ENCODE data around the gene KDM4B.

The KDM4B gene

DNA sequence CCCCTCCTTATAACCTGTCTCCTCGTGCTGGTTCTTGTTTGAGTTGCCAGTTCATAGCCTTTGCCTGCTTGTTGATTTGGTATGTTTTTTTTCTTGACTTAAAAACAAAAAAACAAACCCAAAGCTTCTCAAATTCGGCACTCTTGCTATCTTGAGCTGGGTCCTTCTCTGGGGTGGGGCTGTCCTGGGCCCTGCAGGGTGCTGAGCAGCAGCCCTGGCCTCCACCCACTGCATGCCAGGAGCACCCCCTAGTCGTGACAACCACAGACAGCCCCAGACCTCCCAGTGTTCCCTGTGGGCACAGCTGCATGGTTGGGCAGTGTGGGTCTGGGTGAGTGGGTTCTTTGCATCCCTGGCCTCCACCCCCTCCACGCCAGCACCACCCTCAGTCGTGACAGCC lies 27.8 kb downstream of the KDM4B start:
- no peak for DNase-seq (ENCODE audit: low read depth)
- no peak overlapping the region for H3K4me3 ChIP-seq (replicated peaks; ENCODE audit: low read depth, low read length)
- TF ChIP-seq, protein P1, sequence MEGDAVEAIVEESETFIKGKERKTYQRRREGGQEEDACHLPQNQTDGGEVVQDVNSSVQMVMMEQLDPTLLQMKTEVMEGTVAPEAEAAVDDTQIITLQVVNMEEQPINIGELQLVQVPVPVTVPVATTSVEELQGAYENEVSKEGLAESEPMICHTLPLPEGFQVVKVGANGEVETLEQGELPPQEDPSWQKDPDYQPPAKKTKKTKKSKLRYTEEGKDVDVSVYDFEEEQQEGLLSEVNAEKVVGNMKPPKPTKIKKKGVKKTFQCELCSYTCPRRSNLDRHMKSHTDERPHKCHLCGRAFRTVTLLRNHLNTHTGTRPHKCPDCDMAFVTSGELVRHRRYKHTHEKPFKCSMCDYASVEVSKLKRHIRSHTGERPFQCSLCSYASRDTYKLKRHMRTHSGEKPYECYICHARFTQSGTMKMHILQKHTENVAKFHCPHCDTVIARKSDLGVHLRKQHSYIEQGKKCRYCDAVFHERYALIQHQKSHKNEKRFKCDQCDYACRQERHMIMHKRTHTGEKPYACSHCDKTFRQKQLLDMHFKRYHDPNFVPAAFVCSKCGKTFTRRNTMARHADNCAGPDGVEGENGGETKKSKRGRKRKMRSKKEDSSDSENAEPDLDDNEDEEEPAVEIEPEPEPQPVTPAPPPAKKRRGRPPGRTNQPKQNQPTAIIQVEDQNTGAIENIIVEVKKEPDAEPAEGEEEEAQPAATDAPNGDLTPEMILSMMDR (IDR thresholded peaks at IDR 0.05; ENCODE audit: low read length, missing control alignments): no peak

DNA sequence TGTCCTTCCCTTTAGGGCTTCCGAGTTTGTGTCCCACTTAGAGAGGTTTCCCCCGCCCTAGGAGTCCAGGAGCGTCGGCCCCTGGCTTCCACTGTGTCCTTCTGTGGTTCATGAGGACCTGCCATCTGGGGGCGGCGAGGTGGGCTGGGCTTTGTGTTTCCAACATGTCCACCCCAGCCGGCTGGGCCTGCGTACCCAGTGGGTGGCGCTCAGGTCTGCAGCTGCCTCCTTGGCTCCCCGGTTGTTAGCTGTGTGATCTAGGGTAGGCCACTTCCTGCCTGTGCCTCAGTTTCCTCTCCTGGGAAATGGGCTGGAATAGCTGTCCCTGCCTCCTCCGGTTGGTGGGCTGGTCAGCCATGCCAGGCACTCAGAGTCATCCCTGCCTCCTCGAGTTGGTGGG lies 28.4 kb downstream of the KDM4B start:
- DNase-seq (ENCODE audit: low read depth): no peak
- no peak overlapping the region for H3K4me3 ChIP-seq (replicated peaks; ENCODE audit: low read depth, low read length)
- TF ChIP-seq, protein P1 (IDR thresholded peaks at IDR 0.05; ENCODE audit: low read length, missing control alignments): no peak

DNA sequence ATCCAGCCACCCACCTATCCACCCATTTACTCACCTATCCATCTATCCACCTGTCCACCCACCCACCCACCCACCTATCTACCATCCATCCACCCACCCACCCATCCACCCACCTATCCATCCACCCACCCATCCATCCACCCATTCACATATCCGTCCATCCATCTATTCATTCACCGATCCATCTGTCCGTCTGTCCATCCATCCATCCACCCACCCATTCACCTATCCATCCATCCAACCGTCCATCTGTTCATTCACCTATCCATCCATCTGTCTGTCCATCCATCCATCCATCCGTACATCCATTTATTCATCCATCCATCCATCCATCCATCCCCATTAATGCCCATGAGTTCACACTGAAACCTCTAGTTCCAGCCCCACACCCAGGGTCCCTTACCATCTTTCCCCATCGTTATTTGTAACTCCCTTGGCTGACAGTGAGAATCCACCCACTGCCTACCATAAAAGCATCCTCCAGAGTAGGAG lies 31.3 kb downstream of the KDM4B start:
- DNase-seq (ENCODE audit: low read depth): no peak
- TF ChIP-seq, protein P1 (IDR thresholded peaks at IDR 0.05; ENCODE audit: low read length, missing control alignments): no peak

DNA sequence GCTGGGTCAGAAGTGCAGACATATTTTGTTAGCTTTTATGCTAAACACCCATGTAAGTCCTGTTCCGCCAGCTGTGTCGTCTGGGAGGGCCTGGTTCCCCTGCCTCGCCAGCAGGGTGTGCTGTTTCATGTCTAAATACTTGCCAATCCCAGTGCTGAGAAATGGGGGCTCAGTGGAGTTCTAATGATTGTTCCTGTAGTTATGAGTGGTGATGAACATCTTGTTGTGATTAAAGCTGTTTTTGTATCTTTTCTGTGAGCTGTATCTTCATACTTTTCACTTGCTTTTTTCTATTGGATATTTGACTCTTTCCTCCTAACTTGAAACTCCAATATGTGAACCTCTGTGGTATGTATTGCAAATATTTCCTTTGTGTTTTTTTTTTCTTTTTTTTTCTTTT lies 32.7 kb downstream of the KDM4B start:
- TF ChIP-seq, protein P1 (IDR thresholded peaks at IDR 0.05; ENCODE audit: low read length, missing control alignments): peak; percentile 84
- peak; percentile 67 for DNase-seq (ENCODE audit: low read depth)
- H3K4me3 ChIP-seq (replicated peaks; ENCODE audit: low read depth, low read length): no peak overlapping the region

More for the DNA sequence above, 31.3 kb downstream of the KDM4B start:
- no peak overlapping the region for H3K4me3 ChIP-seq (replicated peaks; ENCODE audit: low read depth, low read length)

DNA sequence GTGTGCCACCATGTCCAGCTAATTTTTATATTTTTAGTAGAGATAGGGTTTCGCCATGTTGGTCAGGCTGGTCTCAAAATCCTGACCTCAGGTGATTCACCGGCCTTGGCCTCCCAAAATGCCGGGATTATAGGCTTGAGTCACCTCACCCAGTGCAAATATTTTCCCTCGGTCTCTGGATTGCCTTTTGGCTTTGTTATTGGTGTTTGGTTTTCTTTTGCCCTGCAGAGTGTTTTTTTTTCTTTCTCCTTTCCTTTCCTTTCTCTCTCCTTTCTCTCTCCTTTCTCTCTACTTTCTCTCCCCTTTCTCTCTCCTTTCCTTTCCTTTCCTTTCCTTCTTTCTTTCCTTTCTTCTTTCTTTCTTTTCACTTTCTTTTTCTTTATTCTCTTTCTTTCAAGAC lies 33.2 kb downstream of the KDM4B start:
- peak; percentile 39 for DNase-seq (ENCODE audit: low read depth)
- no peak overlapping the region for H3K4me3 ChIP-seq (replicated peaks; ENCODE audit: low read depth, low read length)
- TF ChIP-seq, protein P1 (IDR thresholded peaks at IDR 0.05; ENCODE audit: low read length, missing control alignments): no peak

DNA sequence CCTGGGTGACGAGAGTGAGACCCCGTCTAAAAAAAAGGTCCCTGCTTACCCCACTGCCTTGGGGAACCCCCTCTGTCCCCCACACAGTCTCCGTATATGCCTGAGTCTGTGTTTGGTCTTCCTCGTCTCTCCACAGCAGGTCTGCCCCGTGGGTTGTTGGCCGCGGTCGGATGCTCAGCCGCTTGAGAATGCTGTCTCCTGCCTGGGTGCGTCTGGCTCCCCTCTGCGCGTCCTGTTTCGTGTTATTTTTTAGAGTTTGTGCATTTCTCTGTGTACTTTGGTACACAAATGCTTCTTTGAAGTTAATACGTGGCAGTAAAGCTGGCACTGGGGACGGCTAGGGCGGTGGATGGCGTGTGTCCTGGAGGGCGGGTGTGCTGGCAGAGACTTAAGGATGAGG lies 34.9 kb downstream of the KDM4B start:
- TF ChIP-seq, protein P1 (IDR thresholded peaks at IDR 0.05; ENCODE audit: low read length, missing control alignments): no peak

DNA sequence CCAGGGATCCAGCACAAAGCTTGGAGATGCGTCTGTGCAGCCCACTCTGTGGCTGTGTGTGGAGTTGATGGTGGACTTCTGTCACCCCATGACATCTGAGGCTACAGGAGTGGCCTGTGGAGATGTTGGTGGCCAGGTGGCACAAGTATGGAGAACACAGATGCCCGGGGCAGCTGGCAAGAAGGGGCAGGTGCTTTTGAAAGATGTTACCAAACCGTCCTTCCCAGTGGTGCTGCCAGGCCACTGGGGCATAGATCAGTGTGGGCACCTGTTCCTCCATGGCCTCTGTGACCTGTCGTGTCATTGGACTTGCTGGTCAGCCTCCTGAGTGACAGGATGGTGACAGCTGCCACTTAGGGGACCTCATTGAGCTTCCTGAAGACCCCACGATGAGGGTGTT lies 36.2 kb downstream of the KDM4B start:
- DNase-seq (ENCODE audit: low read depth): no peak
- TF ChIP-seq, protein P1 (IDR thresholded peaks at IDR 0.05; ENCODE audit: low read length, missing control alignments): no peak
- H3K4me3 ChIP-seq (replicated peaks; ENCODE audit: low read depth, low read length): no peak overlapping the region

More for the DNA sequence above, 34.9 kb downstream of the KDM4B start:
- H3K4me3 ChIP-seq (replicated peaks; ENCODE audit: low read depth, low read length): no peak overlapping the region
- DNase-seq (ENCODE audit: low read depth): no peak

Data from fibroblast of pulmonary artery (primary cell).